Left ventricle myocardium inferior (tissue), 1 donor: ENCODE measurements around the gene PRR36. TPM values are rescaled to one million over a fixed set of nuclear protein-coding genes. Genes with fewer than 3 reads are reported as not detected.

Experiments
- DNase-seq: peaks from one replicate; pipeline ENCODE4 v3.0.0-alpha.2; 2020
- H3K27ac ChIP-seq: fragments of 200-600 bp; replicated peaks from 2 replicates; pipeline ENCODE4 v1.8.0; 2021
- H3K27me3 ChIP-seq: fragments of 200-600 bp; 2 replicates; pipeline ENCODE4 v1.8.0; 2021; ENCODE audit warnings: low read depth
- H3K36me3 ChIP-seq: fragments of 200-600 bp; 2 replicates; pipeline ENCODE4 v1.8.0; 2021
- H3K4me1 ChIP-seq: fragments of 200-600 bp; 2 replicates; pipeline ENCODE4 v1.8.0; 2021
- H3K4me3 ChIP-seq: fragments of 200-600 bp; 2 replicates; pipeline ENCODE4 v1.8.0; 2021; ENCODE audit warnings: mild to moderate bottlenecking, moderate library complexity
- H3K9me3 ChIP-seq: fragments of 200-600 bp; replicated peaks from 2 replicates; pipeline ENCODE4 v1.8.0; 2021
- intact Hi-C: fragments of 100-400 bp; cut with micrococcal nuclease; formaldehyde crosslinking; loops from one replicate; pipeline ENCODE4 v1.11.0; 2022
- total RNA-seq: library from RNA; stranded (reverse); fragmentation: NEBNext Ultra II Directional; extraction: Animal tissue kit (Norgen Biotek cat#: 25700); gene quantifications from one replicate; pipeline ENCODE4 v1.2.1, GENCODE V29; 2021
- TF ChIP-seq, protein P1 (sequence below): fragments of 200-600 bp; IDR thresholded peaks from 2 replicates; pipeline ENCODE4 v1.8.0; 2021; ENCODE audit warnings: antibody characterized with exemption, mild to moderate bottlenecking, borderline replicate concordance
- donor health status: DM: no; HTN: yes; CAD: no; lungs with severe emphysema.

The PRR36 gene
- total RNA-seq, 1 donor from 2014 or later, result not detected

GRCh38 chr19:7853770-7854128 lies 20.4 kb downstream of the PRR36 start:
- Histone ChIP-seq H3K36me3 (peaks cover 7% of the 10 kb centered on the region), H3K27ac (no peak overlapping the region), H3K4me3 (no peak overlapping the region), H3K4me1 (peaks cover 13% of the 10 kb centered on the region), H3K27me3 (no peaks in the 10 kb centered on the region), H3K9me3 (no peaks in the 10 kb centered on the region)
- TF ChIP-seq, protein P1, sequence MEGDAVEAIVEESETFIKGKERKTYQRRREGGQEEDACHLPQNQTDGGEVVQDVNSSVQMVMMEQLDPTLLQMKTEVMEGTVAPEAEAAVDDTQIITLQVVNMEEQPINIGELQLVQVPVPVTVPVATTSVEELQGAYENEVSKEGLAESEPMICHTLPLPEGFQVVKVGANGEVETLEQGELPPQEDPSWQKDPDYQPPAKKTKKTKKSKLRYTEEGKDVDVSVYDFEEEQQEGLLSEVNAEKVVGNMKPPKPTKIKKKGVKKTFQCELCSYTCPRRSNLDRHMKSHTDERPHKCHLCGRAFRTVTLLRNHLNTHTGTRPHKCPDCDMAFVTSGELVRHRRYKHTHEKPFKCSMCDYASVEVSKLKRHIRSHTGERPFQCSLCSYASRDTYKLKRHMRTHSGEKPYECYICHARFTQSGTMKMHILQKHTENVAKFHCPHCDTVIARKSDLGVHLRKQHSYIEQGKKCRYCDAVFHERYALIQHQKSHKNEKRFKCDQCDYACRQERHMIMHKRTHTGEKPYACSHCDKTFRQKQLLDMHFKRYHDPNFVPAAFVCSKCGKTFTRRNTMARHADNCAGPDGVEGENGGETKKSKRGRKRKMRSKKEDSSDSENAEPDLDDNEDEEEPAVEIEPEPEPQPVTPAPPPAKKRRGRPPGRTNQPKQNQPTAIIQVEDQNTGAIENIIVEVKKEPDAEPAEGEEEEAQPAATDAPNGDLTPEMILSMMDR, result no peak
- DNase-seq, result no peak
- intact Hi-C loops, result no loop called here

DNA sequence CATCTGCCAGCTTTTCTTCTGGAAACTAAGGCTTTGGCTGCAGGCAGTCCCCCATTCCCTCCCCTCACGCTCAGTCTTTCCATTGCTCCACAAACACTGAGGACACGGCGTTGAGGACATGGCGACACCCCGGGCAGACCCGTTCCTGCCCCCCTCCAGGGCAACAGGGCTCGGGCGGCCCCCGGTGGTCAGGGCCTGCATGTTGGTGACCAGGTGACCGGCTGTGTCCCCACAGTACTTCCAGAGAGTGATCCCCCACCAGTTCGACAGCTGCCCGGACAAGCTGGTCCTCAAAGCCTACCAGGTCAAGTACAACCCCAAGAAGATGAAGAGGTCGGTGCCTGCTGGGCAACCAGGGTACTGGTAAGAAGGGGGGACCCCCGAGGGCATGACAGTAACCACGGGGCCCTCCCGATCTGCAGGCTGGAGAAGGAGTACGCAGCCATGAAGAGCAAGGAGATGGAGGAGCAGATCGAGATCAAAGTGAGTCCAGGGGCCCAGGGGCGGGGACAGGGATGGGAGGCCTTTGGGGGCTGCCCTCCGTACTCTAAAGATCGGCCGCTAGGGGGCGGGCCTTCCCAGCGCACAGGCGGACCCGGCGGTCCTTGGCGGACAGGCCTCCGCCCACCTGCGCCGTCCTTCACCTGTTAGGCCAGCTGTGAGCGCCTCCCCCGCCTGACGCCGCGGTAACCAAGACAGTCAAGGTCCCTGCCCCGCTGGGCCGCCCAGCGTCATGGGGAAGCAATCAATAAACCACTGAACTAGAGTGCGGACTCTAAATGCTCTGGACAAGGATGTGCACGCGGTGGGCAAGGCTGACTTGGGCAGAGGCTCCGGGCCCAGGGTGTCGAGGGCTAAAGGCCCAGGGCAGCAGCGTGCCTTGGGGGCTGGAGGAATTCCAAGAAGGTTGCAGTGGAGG lies 21.1 kb downstream of the PRR36 start:
- no peaks in the 10 kb centered on the region for H3K27me3 ChIP-seq
- no peaks in the 10 kb centered on the region for H3K9me3 ChIP-seq
- H3K36me3 ChIP-seq, result peaks cover under 1% of the 10 kb centered on the region
- no peak overlapping the region for H3K4me3 ChIP-seq
- intact Hi-C loops, result no loop called here
- peaks cover 13% of the 10 kb centered on the region for H3K4me1 ChIP-seq
- DNase-seq, result peak; percentile 54
- H3K27ac ChIP-seq, result no peak overlapping the region
- TF ChIP-seq, protein P1, result peak; percentile 88

DNA sequence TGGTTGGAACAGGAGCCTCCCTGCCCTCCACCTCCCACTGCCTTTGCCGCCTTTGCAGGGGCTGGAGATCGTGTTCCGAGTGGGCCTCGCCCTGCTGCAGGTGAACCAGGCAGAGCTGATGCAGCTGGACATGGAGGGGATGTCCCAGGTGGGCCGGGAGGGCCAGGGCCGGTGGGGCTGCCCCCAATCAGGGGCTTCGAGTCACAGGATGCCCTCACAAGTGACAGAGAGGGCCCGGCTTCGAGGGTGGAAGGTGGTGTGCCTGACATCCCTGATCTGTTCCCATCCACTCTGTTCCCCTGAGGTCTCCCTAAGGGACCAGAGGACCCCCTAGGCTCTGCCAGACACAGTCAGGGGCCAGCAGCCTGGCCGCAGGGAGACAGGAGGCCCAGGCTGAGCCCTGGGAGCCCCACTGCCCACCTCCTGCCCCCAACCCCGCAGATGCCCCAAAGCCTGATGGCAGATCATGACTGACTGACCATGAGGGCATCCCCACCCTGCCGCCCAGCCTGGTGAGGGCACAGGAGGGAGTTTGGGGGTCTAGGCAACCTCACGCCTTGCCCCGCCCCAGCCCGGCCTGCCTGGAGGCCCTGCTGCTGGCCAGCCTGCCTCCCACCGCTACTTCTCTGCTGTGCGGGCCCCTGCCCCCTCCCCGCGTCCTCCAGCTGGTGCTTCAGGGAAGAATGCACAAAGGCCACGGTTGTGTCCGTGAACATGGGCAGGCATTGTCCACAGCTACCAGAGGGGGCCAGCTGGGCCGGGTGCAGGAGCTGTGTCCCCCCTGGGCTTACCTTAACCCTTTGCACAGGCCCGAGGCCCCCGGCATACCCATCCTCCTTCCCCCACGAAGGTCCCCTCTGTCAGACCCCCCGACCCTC lies 22.3 kb downstream of the PRR36 start:
- Histone ChIP-seq H3K27ac (no peak overlapping the region), H3K36me3 (no peaks in the 10 kb centered on the region), H3K9me3 (no peaks in the 10 kb centered on the region), H3K4me3 (no peak overlapping the region), H3K4me1 (peaks cover 13% of the 10 kb centered on the region), H3K27me3 (no peaks in the 10 kb centered on the region)
- TF ChIP-seq, protein P1, result no peak
- DNase-seq, result no peak
- intact Hi-C loops, result no loop called here

- Histone ChIP-seq H3K9me3 (no peaks in the 10 kb centered on the region), H3K27me3 (no peaks in the 10 kb centered on the region), H3K4me3 (no peak overlapping the region), H3K36me3 (no peaks in the 10 kb centered on the region), H3K27ac (no peak overlapping the region), H3K4me1 (peaks cover 13% of the 10 kb centered on the region)
- intact Hi-C loops, result no loop called here
- DNase-seq, result no peak
- TF ChIP-seq, protein P1, result no peak
These were observed 23.1 kb downstream of the PRR36 start for GRCh38 chr19:7850945-7851622.
